Measurements from ENCODE around the gene APC2.

Gene APC2, protein sequence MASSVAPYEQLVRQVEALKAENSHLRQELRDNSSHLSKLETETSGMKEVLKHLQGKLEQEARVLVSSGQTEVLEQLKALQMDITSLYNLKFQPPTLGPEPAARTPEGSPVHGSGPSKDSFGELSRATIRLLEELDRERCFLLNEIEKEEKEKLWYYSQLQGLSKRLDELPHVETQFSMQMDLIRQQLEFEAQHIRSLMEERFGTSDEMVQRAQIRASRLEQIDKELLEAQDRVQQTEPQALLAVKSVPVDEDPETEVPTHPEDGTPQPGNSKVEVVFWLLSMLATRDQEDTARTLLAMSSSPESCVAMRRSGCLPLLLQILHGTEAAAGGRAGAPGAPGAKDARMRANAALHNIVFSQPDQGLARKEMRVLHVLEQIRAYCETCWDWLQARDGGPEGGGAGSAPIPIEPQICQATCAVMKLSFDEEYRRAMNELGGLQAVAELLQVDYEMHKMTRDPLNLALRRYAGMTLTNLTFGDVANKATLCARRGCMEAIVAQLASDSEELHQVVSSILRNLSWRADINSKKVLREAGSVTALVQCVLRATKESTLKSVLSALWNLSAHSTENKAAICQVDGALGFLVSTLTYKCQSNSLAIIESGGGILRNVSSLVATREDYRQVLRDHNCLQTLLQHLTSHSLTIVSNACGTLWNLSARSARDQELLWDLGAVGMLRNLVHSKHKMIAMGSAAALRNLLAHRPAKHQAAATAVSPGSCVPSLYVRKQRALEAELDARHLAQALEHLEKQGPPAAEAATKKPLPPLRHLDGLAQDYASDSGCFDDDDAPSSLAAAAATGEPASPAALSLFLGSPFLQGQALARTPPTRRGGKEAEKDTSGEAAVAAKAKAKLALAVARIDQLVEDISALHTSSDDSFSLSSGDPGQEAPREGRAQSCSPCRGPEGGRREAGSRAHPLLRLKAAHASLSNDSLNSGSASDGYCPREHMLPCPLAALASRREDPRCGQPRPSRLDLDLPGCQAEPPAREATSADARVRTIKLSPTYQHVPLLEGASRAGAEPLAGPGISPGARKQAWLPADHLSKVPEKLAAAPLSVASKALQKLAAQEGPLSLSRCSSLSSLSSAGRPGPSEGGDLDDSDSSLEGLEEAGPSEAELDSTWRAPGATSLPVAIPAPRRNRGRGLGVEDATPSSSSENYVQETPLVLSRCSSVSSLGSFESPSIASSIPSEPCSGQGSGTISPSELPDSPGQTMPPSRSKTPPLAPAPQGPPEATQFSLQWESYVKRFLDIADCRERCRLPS (N-terminal part only)

GRCh38 chr19:1449467-1450442 is at the start of gene APC2:
TSS of gene APC2 (plus strand) at chr19:1450121. CDS start at chr19:1453002, 2,881 bp downstream.
- no peak for DNase-seq

GRCh38 chr19:1400281-1401137 is 49.4 kb upstream of the APC2 start:
- DNase-seq = no peak

DNA sequence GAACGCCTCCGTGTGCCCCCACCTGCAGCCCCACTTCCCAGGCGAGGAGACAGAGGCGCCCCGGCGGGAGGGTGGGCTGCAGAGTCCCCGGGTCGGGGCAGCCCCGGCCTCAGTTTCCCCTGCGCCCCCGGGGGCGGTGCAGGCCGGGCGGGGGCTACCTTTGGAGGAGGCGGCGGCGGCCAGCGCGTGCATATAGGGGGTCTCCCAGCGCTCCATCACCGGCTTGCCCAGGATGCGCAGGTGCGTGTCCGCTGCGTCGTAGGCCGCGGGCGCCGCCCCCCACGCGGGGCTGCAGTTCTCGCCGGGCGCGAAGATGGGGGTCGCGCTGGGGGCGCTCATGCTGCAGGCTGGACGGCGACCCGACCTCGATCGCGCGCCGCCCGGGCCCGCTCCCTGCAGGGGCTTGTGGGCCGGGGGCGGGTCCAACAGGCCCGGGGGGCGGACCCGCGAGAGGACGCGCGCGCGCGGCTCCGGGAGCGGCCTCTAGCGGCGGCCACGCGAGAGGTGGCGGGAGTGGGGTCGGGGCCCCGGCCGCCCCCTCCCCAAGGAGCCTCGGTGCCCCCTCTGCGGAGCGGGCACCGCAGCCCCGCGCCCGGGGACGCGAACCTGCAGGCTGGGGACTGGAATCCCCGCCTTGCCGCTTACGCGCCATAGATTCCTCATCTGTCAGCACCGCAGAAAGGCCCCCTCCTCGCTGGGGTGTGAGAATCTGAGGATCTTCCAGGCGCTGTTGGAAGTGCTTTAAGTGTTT is 48.6 kb upstream of the APC2 start, which contains the start of gene GAMT:
TSS of gene GAMT (minus strand) at position 405 of the 751 bp plus-strand sequence. CDS start at position 339, 66 bp downstream.
- peak; percentile 62 for DNase-seq

DNA sequence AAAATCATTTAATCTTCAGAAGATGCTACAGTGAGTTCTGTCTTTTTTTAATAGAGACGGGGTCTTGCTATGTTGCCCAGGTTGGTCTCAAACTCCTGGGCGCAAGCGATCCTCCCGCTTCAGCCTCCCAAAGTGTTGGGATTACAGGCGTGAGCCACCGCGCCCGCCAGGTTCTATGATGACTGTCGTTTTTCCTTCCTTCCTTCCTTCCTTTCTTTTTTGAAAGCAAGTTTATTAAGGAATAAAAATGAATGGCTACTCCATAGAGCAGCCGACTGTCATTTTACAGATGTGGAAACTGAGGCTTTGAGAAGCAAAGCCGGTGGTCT is 48.1 kb upstream of the APC2 start:
- DNase-seq = no peak

GRCh38 chr19:1402411-1403070 is 47.4 kb upstream of the APC2 start:
- DNase-seq = no peak

DNA sequence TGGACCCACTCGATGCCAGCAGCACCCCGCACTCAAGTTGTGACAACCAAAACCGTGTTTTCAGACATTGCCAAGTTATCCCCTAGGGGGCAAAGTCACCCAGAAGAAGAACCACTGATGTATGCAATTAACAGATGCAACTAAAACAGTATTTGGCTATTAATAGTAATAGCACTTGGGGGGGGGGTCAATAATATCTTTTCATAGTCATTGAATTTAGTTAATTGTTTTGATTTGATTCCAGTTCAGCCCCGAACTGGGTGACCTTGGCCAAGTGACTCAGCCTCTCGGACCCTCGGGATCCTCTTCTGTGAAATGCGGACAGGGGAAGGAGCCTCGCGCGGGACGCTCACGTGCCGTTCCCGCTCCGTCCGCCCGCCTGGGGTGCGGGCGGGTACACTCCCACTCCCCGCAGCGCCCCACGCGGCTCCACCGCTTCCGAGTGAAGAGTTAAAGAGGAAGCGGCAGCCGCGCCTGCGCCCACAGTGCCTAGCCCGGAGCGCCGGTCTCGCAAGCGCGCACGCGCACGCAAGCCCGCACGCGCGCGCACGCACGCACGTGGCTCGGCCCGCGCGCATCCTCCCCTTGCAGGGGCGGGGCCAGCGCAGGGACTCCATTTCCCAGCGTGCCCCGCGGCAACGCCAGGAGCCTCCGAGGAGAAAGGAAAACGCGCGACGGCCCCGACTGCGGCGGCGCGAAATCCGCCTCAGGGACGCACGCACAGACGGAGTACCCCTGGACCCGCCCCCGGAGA is 43.0 kb upstream of the APC2 start:
- DNase-seq = peak; percentile 99

DNA sequence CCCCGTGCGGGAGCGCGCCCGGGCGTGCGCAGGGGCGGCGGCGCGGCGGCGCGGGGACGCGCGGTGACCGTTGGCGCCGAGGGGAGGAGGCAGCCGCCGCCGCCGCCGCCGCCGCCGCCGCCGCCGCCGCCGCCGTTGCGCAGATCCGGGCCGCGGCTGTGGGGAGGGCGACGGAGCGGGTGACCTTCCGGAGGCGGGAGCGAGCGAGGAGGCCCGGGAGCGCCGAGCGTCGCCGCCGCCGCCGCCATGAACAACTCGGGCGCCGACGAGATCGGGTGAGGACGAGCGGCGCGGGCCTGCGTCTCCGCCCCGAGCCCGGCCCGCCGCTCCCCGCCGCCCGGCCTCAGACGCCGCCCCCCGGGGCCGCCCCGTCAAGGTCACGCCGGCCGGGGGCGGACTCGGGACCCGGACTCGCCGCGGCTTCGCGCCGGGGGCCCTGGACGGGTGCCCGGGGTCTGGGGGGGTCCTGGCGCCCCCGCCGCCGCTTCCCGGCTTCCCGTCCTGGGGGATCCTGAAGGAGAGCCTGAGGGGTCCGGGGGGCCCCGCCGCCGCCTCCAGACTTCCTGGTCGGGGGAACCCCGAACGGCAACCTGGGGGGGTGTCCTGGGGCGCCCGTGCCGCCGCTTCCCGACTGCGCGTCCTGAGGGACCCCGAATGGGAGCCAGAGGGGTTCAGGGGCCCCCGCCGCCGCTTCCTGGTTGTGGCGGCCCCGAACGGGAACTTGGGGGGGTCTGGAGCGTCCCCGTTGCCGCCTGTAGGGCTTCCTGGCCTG is 42.2 kb upstream of the APC2 start, which contains the start of gene DAZAP1:
TSS of gene DAZAP1 (plus strand) at position 59 of the 772 bp plus-strand sequence. CDS start at position 247, 188 bp downstream.
- DNase-seq = peak; percentile 37

- DNase-seq = peak; percentile 70
These were observed 41.4 kb upstream of the APC2 start for GRCh38 chr19:1408300-1409203.

DNA sequence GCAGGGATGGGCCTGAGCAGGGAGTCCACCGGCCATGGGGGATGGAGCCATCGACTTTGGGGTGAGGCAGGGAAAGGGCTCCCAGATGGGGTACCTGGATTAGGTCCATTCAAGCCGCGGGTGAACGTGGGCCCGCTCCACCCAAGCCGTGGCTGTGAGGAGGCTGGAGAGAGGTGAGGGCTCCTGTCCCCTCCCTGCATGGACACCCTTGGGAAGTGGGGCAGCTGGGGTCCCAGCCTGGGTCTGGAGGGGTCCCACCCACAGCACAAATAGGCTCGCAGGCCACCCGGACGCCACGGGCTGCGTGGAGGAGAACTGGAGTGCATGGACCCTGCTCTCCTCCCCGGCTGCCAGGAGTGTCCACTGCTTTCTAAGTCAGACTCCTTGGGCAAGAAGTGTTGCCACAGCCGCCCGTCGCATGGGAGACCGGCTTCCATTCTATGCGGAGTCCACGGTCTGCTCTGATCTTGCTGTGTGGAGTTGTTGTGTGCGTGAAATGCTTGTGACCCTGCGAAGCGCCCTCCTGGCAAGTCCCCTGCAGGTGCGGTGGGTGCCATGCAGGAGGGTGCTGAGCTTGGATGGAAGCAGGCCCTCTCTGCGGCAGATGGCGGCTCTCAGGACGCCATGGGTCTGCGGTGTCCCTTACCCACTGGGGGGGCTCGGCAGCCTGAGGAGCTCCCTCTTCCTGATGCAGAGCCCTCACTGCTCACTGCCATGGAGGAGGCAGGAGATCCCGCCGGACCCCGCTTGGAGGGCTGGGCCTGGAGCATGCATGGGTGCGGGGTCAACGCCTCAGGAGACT is 40.5 kb upstream of the APC2 start:
- no peak for DNase-seq

DNA sequence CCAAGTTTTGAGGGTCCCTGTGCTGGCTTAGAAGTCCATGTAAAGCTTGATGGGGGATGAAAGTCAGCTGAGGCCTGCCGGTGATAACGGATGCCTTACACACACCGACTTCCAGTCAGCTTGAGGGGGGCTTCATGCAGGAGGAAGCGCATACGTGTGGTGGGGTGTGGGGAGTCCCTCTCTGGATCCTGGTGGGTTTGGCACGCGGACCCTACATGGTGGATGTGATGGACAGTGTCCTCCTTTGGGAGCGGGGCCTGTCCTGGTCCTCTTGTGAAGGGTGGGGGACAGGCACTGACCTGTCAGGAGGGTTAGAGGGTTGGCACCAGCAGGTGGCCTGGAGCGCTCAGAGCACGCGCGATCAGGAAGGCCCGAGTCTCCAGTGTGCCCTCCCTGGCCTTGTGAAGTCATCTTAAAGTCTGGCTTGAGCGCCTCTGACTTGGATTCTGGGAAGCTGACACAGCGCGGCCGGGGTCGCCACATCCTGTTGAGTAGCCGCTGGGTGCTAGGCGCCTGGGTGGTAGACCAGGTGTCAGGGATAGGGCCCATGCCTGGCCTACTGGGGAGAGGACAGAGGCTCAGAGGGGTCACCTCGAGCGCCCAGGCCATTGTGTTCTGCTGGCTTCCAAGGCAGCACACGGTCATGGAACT is 39.7 kb upstream of the APC2 start:
- peak; percentile 53 for DNase-seq

DNA sequence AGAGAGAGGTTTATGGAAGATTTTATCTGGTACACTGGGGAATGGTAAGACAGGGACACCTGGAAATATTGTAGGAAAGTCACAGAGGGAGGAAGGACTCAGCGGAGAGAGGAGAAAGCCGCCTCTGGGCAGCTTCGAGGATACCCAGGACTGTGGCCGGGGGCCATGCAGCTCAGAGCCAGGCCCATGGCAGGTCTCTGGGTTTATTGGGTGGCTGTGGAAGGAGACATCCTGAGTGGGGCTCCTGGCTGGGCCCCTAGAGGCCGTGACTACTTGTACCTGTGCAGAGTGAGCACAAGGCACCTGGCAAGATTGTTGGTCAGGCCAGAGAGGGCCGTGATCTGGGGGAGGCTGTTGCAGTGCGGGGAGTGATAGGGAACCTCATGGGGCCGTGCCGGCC is 39.1 kb upstream of the APC2 start:
- no peak for DNase-seq

- no peak for DNase-seq
These were observed 38.4 kb upstream of the APC2 start for GRCh38 chr19:1411255-1412191.

DNA sequence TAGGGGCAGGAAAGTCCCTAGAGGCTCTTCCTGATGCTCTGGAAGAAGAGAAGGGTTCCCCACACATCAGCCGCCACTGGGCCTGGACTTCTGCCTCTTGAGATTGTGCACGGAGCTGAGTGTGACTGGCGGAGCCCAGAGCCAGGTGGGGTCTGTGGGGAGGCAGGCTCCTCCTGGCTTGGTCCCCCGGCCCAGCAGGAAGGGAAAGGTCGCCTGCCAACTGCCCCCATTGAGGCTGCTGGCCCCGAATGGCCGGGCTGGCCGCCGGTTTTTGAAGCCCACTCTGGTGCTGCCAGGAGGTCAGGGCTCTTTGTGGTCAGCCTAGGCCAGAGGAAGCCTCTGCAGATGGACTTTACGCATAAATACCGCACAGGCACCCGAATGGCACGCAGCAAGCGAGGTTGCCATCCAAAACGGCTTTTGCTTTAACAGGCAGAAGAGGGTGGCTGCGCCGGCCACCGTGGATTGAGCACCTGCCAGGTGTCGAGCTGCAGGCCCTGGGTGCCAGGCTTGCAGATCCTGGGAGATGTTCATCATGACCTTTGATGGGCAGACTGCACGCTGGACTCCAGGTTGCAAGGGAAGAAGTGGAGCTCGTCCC is 37.5 kb upstream of the APC2 start:
- DNase-seq = no peak

Data from activated CD4-positive, alpha-beta T cell treated with anti-CD3 and anti-CD28 coated beads for 48 hours (primary cell).